IMR-90 (cell line): ENCODE measurements around the gene ZNF692. TPM values are rescaled to one million over a fixed set of nuclear protein-coding genes. Genes with fewer than 3 reads are reported as not detected.

ENCODE experiments used
- ATAC-seq: fragments of 200-7000 bp; cut with Tn5 transposase; 2 replicates; pipeline ENCODE4 v1.9.1; 2020; ENCODE audit warnings: low read depth, mild to moderate bottlenecking, moderate library complexity
- BruUV-seq: library from RNA; stranded (reverse); fragments of 400-500 nt; replicated peaks from 2 replicates; lab custom pipeline; 2021; lab: Mats Ljungman, UMichigan
- CTCF ChIA-PET: fragments of 300-600 bp; formaldehyde crosslinking; extraction: SDS; loops from one replicate; lab custom pipeline; 2021; ENCODE audit warnings: antibody characterized with exemption; lab: Yijun Ruan, JAX
- POLR2A ChIA-PET: fragments of 300-600 bp; sonication (Branson Sonifier 250); formaldehyde crosslinking; loops from one replicate; lab custom pipeline; 2022; ENCODE audit warnings: antibody characterized with exemption; ENCODE audit not compliant: unreplicated experiment; lab: Charles Lee
- DNase-seq: peaks from one replicate; pipeline ENCODE4 v3.0.0; 2013
- H2AFZ ChIP-seq: replicated peaks from 2 replicates; pipeline ENCODE3; 2013; ENCODE audit warnings: low read length, mild to moderate bottlenecking; ENCODE audit not compliant: poor library complexity
- H2AK5ac ChIP-seq: 2 replicates; pipeline ENCODE4 v1.6.1; 2013; ENCODE audit warnings: low read depth, low read length, inconsistent platforms
- H2AK9ac ChIP-seq: replicated peaks from 2 replicates; pipeline ENCODE3; 2013; ENCODE audit warnings: mild to moderate bottlenecking, low read depth, low read length, moderate library complexity; ENCODE audit not compliant: poor library complexity
- H2BK120ac ChIP-seq: 2 replicates; pipeline ENCODE4 v1.6.1; 2013; ENCODE audit warnings: low read depth, low read length, inconsistent platforms
- H2BK15ac ChIP-seq: 3 replicates; pipeline ENCODE4 v1.6.1; 2013; ENCODE audit warnings: low read depth, low read length, inconsistent platforms
- H2BK20ac ChIP-seq: 2 replicates; pipeline ENCODE4 v1.6.1; 2013; ENCODE audit warnings: low read depth, mild to moderate bottlenecking, inconsistent platforms, low read length, moderate library complexity
- H2BK5ac ChIP-seq: 2 replicates; pipeline ENCODE4 v1.6.1; 2013; ENCODE audit warnings: mild to moderate bottlenecking, low read depth, low read length, inconsistent platforms; ENCODE audit not compliant: poor library complexity, severe bottlenecking
- H3K14ac ChIP-seq: replicated peaks from 2 replicates; pipeline ENCODE4 v1.6.1; 2013; ENCODE audit warnings: low read depth, low read length, inconsistent platforms
- H3K18ac ChIP-seq: 2 replicates; pipeline ENCODE4 v1.6.1; 2013; ENCODE audit warnings: low read depth, low read length, control low read depth
- H3K23ac ChIP-seq: 2 replicates; pipeline ENCODE4 v1.6.1; 2013; ENCODE audit warnings: low read depth, low read length, inconsistent platforms
- H3K27ac ChIP-seq: 2 replicates; pipeline ENCODE4 v1.5.1; 2013; ENCODE audit warnings: mild to moderate bottlenecking, control low read depth, low read length; ENCODE audit not compliant: insufficient read depth
- H3K27me3 ChIP-seq: 2 replicates; pipeline ENCODE4 v1.6.1; 2013; ENCODE audit warnings: low read length; ENCODE audit not compliant: control insufficient read depth, insufficient read depth
- H3K36me3 ChIP-seq: 2 replicates; pipeline ENCODE4 v1.6.1; 2013; ENCODE audit warnings: low read length, mixed read lengths; ENCODE audit not compliant: control insufficient read depth, insufficient read depth
- H3K4ac ChIP-seq: 2 replicates; pipeline ENCODE4 v1.6.1; 2013; ENCODE audit warnings: low read depth, low read length, inconsistent platforms
- H3K4me1 ChIP-seq: 2 replicates; pipeline ENCODE4 v1.6.1; 2013; ENCODE audit warnings: low read length, mixed read lengths; ENCODE audit not compliant: control insufficient read depth, insufficient read depth
- H3K4me2 ChIP-seq: 2 replicates; pipeline ENCODE4 v1.6.1; 2013; ENCODE audit warnings: low read depth, mild to moderate bottlenecking, control low read depth, low read length, moderate library complexity
- H3K4me3 ChIP-seq: 2 replicates; pipeline ENCODE4 v1.5.1; 2013; ENCODE audit warnings: low read depth, mild to moderate bottlenecking, control low read depth, low read length, moderate library complexity; ENCODE audit not compliant: insufficient read depth
- H3K56ac ChIP-seq: 2 replicates; pipeline ENCODE4 v1.6.1; 2013; ENCODE audit warnings: low read length, inconsistent platforms; ENCODE audit not compliant: insufficient read depth; ENCODE audit errors: extremely low read depth
- H3K79me1 ChIP-seq, 2 experiments: 2 replicates each; pipeline ENCODE4 v1.6.1; 2013; ENCODE audit warnings: low read length in 2 of 2, inconsistent platforms in 1 of 2, low read depth in 1 of 2
- H3K9ac ChIP-seq: 2 replicates; pipeline ENCODE4 v1.6.1; 2013; ENCODE audit warnings: low read depth, low read length, control low read depth
- H3K9me1 ChIP-seq: 2 replicates; pipeline ENCODE4 v1.6.1; 2013; ENCODE audit warnings: low read length, inconsistent platforms; ENCODE audit not compliant: insufficient read depth
- H3K9me3 ChIP-seq: 2 replicates; pipeline ENCODE4 v1.6.1; 2013; ENCODE audit warnings: low read length; ENCODE audit not compliant: control insufficient read depth, insufficient read depth
- H4K20me1 ChIP-seq: 2 replicates; pipeline ENCODE4 v1.6.1; 2013; ENCODE audit warnings: low read length, inconsistent platforms; ENCODE audit not compliant: insufficient read depth
- H4K5ac ChIP-seq: 2 replicates; pipeline ENCODE4 v1.6.1; 2013; ENCODE audit warnings: mild to moderate bottlenecking, low read depth, low read length, control low read depth
- H4K8ac ChIP-seq, 2 experiments: 2 replicates each; pipeline ENCODE4 v1.6.1; 2013; ENCODE audit warnings: low read depth in 2 of 2, low read length in 2 of 2, control low read depth in 1 of 2, inconsistent platforms in 1 of 2
- H4K91ac ChIP-seq: 2 replicates; pipeline ENCODE4 v1.6.1; 2013; ENCODE audit warnings: low read depth, low read length, inconsistent platforms; ENCODE audit not compliant: insufficient read depth
- CHD1 ChIP-seq: IDR thresholded peaks from 2 replicates; pipeline ENCODE4 v1.6.1; 2012; ENCODE audit warnings: low read depth, low read length, improper control_type of control experiment
- FOS ChIP-seq: fragments of 150-350 bp; IDR thresholded peaks from 2 replicates; pipeline ENCODE4 v1.6.1; 2016; ENCODE audit warnings: low read depth, low read length
- MAFK ChIP-seq: IDR thresholded peaks from 2 replicates; pipeline ENCODE4 v1.6.1; 2012; ENCODE audit warnings: low read depth, low read length, improper control_type of control experiment
- MAZ ChIP-seq: IDR thresholded peaks from 2 replicates; pipeline ENCODE4 v1.6.1; 2012; ENCODE audit warnings: low read depth, mild to moderate bottlenecking, low read length, improper control_type of control experiment, moderate library complexity, borderline replicate concordance
- MXI1 ChIP-seq: IDR thresholded peaks from 2 replicates; pipeline ENCODE4 v1.6.1; 2012; ENCODE audit warnings: low read depth, mild to moderate bottlenecking, low read length, moderate library complexity, borderline replicate concordance
- NFE2L2 ChIP-seq: fragments of 150-350 bp; IDR thresholded peaks from 2 replicates; pipeline ENCODE4 v1.6.1; 2016; ENCODE audit warnings: low read depth, mild to moderate bottlenecking, low read length
- POLR2A ChIP-seq: IDR thresholded peaks from 2 replicates; pipeline ENCODE4 v1.6.1; 2012; ENCODE audit warnings: mild to moderate bottlenecking, low read depth, low read length
- RCOR1 ChIP-seq: IDR thresholded peaks from 2 replicates; pipeline ENCODE4 v1.6.1; 2012; ENCODE audit warnings: mild to moderate bottlenecking, low read length, improper control_type of control experiment; ENCODE audit not compliant: insufficient replicate concordance
- RFX5 ChIP-seq: IDR thresholded peaks from 2 replicates; pipeline ENCODE4 v1.8.0; 2012; ENCODE audit warnings: low read depth, mild to moderate bottlenecking, low read length, moderate library complexity
- WGBS, 2 experiments: methylation state at CpG; one replicate each; pipeline versions ENCODE4 v1.1.5 to v1.1.7; 2013; ENCODE audit warnings: missing lambda C conversion rate in 2 of 2; ENCODE audit not compliant: insufficient read length in 1 of 2; ENCODE audit errors: extremely low coverage in 2 of 2; 5-methylcytosine and 5-hydroxymethylcytosine counted together
- dilution Hi-C: fragments of 300-500 bp; cut with HindIII; formaldehyde crosslinking; loops from one replicate; pipeline ENCODE4 v1.14.3; 2018; ENCODE audit warnings: low sequenced_read_pairs; ENCODE audit not compliant: unreplicated experiment
- in situ Hi-C: fragments of 300-500 bp; cut with MboI; formaldehyde crosslinking; loops from 3 replicates; pipeline ENCODE4 v1.14.3; 2019; ENCODE audit warnings: low sequenced_read_pairs, inconsistent platforms, mixed read lengths
- intact Hi-C: fragments of 100-400 bp; cut with micrococcal nuclease; formaldehyde crosslinking; loops from 2 replicates; pipeline ENCODE4 v1.10.0; 2022
- polyA plus RNA-seq, 3 experiments: library from polyadenylated mRNA; depleted of rRNA; stranded (reverse); fragments of >200 nt; gene quantifications; 2 replicates each; pipeline ENCODE4 v1.2.3, GENCODE V29; 2012; ENCODE audit warnings: low replicate concordance in 1 of 3
- total RNA-seq: library from RNA; depleted of rRNA; stranded (reverse); fragments of >200 nt; gene quantifications from 2 replicates; pipeline ENCODE4 v1.2.3, GENCODE V29; 2012
- TF ChIP-seq, protein P1 (sequence below): fragments of 150-350 bp; IDR thresholded peaks from 2 replicates; pipeline ENCODE4 v1.6.1; 2017; ENCODE audit warnings: mild to moderate bottlenecking, antibody characterized with exemption, low read length, low read depth

The ZNF692 gene
- total and polyA plus RNA-seq, 2 of the 4 experiments (the other 2 are of a cell fraction), result 7.3 to 50.4 TPM

GRCh38 chr1:248838357-248839167 lies 20.3 kb downstream of the ZNF692 start:
- peak overlapping the region; percentile 94 for H3K4me2 ChIP-seq
- ATAC-seq, result peak; percentile 78
- H2AK5ac ChIP-seq, result peak overlapping the region; percentile 85
- ChIA-PET POLR2A (interaction anchor here (0.5 to 0.8 kb wide), 2 partner anchors 19 to 20 kb away, joined by 4 to 13 read pairs; partner anchors contain the start of gene ZNF692), CTCF (interaction anchor here (0.9 to 1.5 kb wide), 2 partner anchors 13 to 20 kb away, joined by 3 to 6 read pairs; partner anchors contain the start of genes SH3BP5L and ZNF692)
- peaks cover 10% of the 10 kb centered on the region for H3K4me1 ChIP-seq
- no peaks in the 10 kb centered on the region for H3K36me3 ChIP-seq
- H3K14ac ChIP-seq, result peak overlapping the region; percentile 95
- peak overlapping the region; percentile 99 for H2AFZ ChIP-seq
- peak overlapping the region; percentile 57 for H4K91ac ChIP-seq
- H2BK120ac ChIP-seq, result peak overlapping the region; percentile 89
- H3K27ac ChIP-seq, result peak overlapping the region; percentile 97
- H3K4ac ChIP-seq, result peak overlapping the region; percentile 90
- peak overlapping the region; percentile 82 for H4K5ac ChIP-seq
- 0 out of 2 replicates have a peak overlapping the region, but pooled peaks have one; percentile 43 for H3K56ac ChIP-seq
- H4K20me1 ChIP-seq, result no peaks in the 10 kb centered on the region
- H3K79me1 ChIP-seq, result peaks cover 28 to 39% of the 10 kb centered on the region in 2 experiments
- peak; percentile 80 for DNase-seq
- dilution Hi-C loops (no loop called here), in situ Hi-C loops (no loop called here), intact Hi-C loops (loop anchor here (1.0 kb wide), 1 partner anchor 35 kb away; no protein-coding TSS in a partner anchor)
- H3K4me3 ChIP-seq, result peak overlapping the region; percentile 89
- peak overlapping the region; percentile 75; the same call in 1 of the 2 replicates for H3K18ac ChIP-seq
- H3K23ac ChIP-seq, result peak overlapping the region; percentile 83; the same call in 1 of the 2 replicates
- peak overlapping the region; percentile 62; the same call in 2 of the 3 replicates for H2BK15ac ChIP-seq
- H2BK20ac ChIP-seq, result 0 out of 2 replicates have a peak overlapping the region, but pooled peaks have one; percentile 43
- no peaks in the 10 kb centered on the region for H3K9me3 ChIP-seq
- peak overlapping the region; percentile 64 to 95 for H4K8ac ChIP-seq
- H3K9me1 ChIP-seq, result no peaks in the 10 kb centered on the region
- H2AK9ac ChIP-seq, result peak overlapping the region; percentile 96
- H3K27me3 ChIP-seq, result no peaks in the 10 kb centered on the region
- peak overlapping the region; percentile 96 for H2BK5ac ChIP-seq
- TF ChIP-seq POLR2A (peak; percentile 96), NFE2L2 (no peak), FOS (no peak), MXI1 (no peak; the same call in 1 of the 2 replicates), CHD1 (peak; percentile 96; the same call in 1 of the 2 replicates), RFX5 (peak; percentile 96), RCOR1 (no peak), MAZ (no peak), MAFK (no peak)
- TF ChIP-seq, protein P1, sequence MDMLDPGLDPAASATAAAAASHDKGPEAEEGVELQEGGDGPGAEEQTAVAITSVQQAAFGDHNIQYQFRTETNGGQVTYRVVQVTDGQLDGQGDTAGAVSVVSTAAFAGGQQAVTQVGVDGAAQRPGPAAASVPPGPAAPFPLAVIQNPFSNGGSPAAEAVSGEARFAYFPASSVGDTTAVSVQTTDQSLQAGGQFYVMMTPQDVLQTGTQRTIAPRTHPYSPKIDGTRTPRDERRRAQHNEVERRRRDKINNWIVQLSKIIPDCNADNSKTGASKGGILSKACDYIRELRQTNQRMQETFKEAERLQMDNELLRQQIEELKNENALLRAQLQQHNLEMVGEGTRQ, result no peak
- 1% methylated on average over 22 of the region's 82 CpGs; no CpG with 5 or more reads in 1 of the 2 experiments for WGBS, 2 experiments
- H3K9ac ChIP-seq, result peak overlapping the region; percentile 90
- BruUV-seq, result no TSS peak
